Lower leg skin (tissue), 3 donors: ENCODE data around the gene CTIF.

Source experiments
- POLR2A ChIP-seq, 2 donors: fragments of 450-650 bp; IDR thresholded peaks; one replicate each; pipeline ENCODE4 v1.6.1; 2016 to 2017; ENCODE audit warnings: antibody characterized with exemption in 2 of 2, mild to moderate bottlenecking in 1 of 2, moderate library complexity in 1 of 2
- TF ChIP-seq, protein P1 (sequence below), 3 donors: fragments of 450-650 bp; IDR thresholded peaks; one replicate each; pipeline ENCODE4 v1.5.1; 2016; ENCODE audit warnings: antibody characterized with exemption in 3 of 3, mild to moderate bottlenecking in 3 of 3, moderate library complexity in 2 of 3

DNA sequence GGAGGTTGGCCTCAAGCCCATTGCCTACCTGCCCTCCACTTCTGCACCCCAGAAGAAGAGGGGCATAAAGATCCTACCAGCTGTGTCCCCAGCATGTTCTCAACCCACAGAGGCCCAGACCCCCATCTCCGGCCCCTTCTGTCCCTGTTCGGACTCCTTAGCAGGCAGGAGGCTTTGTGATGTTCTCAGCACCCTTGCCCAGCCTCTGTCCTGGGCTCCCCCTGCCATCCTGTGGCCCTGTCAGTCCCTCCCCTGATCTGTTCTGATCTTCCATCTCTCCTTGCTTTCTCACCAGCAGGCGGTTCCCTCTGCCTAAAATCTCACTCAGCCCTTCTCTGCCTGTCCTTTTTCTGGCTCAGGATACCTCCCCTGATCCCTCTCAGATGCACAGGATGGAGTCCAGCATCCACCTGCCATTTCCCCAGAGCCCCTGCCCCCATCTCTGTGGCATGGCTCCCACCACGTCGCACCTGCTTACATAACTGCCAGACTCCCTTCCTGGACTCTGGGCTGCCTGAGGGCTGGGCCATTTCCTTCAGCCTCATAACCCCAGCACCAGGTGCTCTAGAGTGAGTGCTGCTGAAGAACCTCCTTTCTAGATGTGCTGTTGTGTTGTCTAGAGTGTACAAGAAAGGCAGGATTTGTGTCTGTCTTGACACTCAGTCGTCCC lies 134.0 kb downstream of the CTIF start:
- no peak for TF ChIP-seq POLR2A (IDR thresholded peaks at IDR 0.05)
- TF ChIP-seq, protein P1, sequence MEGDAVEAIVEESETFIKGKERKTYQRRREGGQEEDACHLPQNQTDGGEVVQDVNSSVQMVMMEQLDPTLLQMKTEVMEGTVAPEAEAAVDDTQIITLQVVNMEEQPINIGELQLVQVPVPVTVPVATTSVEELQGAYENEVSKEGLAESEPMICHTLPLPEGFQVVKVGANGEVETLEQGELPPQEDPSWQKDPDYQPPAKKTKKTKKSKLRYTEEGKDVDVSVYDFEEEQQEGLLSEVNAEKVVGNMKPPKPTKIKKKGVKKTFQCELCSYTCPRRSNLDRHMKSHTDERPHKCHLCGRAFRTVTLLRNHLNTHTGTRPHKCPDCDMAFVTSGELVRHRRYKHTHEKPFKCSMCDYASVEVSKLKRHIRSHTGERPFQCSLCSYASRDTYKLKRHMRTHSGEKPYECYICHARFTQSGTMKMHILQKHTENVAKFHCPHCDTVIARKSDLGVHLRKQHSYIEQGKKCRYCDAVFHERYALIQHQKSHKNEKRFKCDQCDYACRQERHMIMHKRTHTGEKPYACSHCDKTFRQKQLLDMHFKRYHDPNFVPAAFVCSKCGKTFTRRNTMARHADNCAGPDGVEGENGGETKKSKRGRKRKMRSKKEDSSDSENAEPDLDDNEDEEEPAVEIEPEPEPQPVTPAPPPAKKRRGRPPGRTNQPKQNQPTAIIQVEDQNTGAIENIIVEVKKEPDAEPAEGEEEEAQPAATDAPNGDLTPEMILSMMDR (IDR thresholded peaks at IDR 0.05) = no peak
